Neural progenitor cell (in vitro differentiated cells): Measurements from ENCODE around the gene CPNE4. TPM values are rescaled to one million over a fixed set of nuclear protein-coding genes. Genes with fewer than 3 reads are reported as not detected.

ENCODE experiments used
- DNase-seq: peaks from one replicate; pipeline ENCODE4 v3.0.0-alpha.2; 2016; ENCODE audit warnings: low spot score
- H2AFZ ChIP-seq: fragments of 200-600 bp; sonication (generic); replicated peaks from 2 replicates; pipeline ENCODE4 v1.6.1; 2016; ENCODE audit warnings: antibody characterized with exemption
- H3F3A ChIP-seq: fragments of 200-600 bp; sonication (generic); 2 replicates; pipeline ENCODE4 v1.6.1; 2016; ENCODE audit warnings: antibody characterized with exemption, low read depth
- H3K27ac ChIP-seq: fragments of 200-600 bp; sonication (generic); 2 replicates; pipeline ENCODE4 v1.5.1; 2016; ENCODE audit warnings: mild to moderate bottlenecking
- H3K27me3 ChIP-seq: fragments of 200-600 bp; sonication (generic); 2 replicates; pipeline ENCODE4 v1.6.1; 2016; ENCODE audit warnings: mild to moderate bottlenecking, moderate library complexity
- H3K36me3 ChIP-seq: fragments of 200-600 bp; sonication (generic); 2 replicates; pipeline ENCODE4 v1.5.1; 2016
- H3K4me1 ChIP-seq: fragments of 200-600 bp; sonication (generic); 2 replicates; pipeline ENCODE4 v1.6.1; 2016; ENCODE audit warnings: mixed run types
- H3K4me2 ChIP-seq: fragments of 200-600 bp; sonication (generic); 2 replicates; pipeline ENCODE4 v1.6.1; 2016
- H3K4me3 ChIP-seq: fragments of 200-600 bp; sonication (generic); 2 replicates; pipeline ENCODE4 v1.5.1; 2016
- H3K79me2 ChIP-seq: fragments of 200-600 bp; sonication (generic); 2 replicates; pipeline ENCODE4 v1.6.1; 2016; ENCODE audit warnings: low read depth
- H3K9ac ChIP-seq: fragments of 200-600 bp; sonication (generic); 2 replicates; pipeline ENCODE4 v1.6.1; 2016
- H3K9me3 ChIP-seq: fragments of 200-600 bp; sonication (generic); 2 replicates; pipeline ENCODE4 v1.5.1; 2016; ENCODE audit warnings: low read depth
- H4K20me1 ChIP-seq: fragments of 200-600 bp; sonication (generic); 2 replicates; pipeline ENCODE4 v1.6.1; 2016; ENCODE audit warnings: low read depth
- H3K27ac Mint-ChIP-seq: 3 replicates; pipeline ENCODE4 v1.8.0; 2021; ENCODE audit warnings: mixed read lengths
- H3K27me3 Mint-ChIP-seq: 2 replicates; pipeline ENCODE4 v1.8.0; 2022; ENCODE audit warnings: low read depth, mild to moderate bottlenecking, inconsistent platforms, moderate library complexity, mixed read lengths; ENCODE audit not compliant: insufficient read depth
- H3K36me3 Mint-ChIP-seq: 3 replicates; pipeline ENCODE4 v1.8.0; 2021; ENCODE audit warnings: mixed read lengths
- H3K4me1 Mint-ChIP-seq: 3 replicates; pipeline ENCODE4 v1.8.0; 2021; ENCODE audit warnings: mixed read lengths
- H3K4me3 Mint-ChIP-seq: 3 replicates; pipeline ENCODE4 v1.8.0; 2021; ENCODE audit warnings: mild to moderate bottlenecking, moderate library complexity, mixed read lengths
- H3K9me3 Mint-ChIP-seq: 3 replicates; pipeline ENCODE4 v1.8.0; 2020; ENCODE audit warnings: mixed read lengths
- CTCF ChIP-seq: fragments of 200-600 bp; sonication (generic); IDR thresholded peaks from 2 replicates; pipeline ENCODE4 v1.5.1; 2017; ENCODE audit warnings: antibody characterized with exemption, mild to moderate bottlenecking
- EZH2 ChIP-seq: fragments of 200-600 bp; sonication (generic); IDR thresholded peaks from 2 replicates; pipeline ENCODE4 v1.6.1; 2017; ENCODE audit warnings: antibody characterized with exemption, mild to moderate bottlenecking, moderate library complexity
- EZH2phosphoT487 ChIP-seq: fragments of 200-600 bp; sonication (generic); IDR thresholded peaks from 2 replicates; pipeline ENCODE4 v1.6.1; 2017; ENCODE audit warnings: antibody characterized with exemption
- total RNA-seq: library from RNA; depleted of rRNA; stranded (reverse); fragments of >200 nt; gene quantifications from 2 replicates; pipeline ENCODE4 v1.2.3, GENCODE V29; 2015; ENCODE audit warnings: low replicate concordance

CPNE4 gene
- total RNA-seq, 1 donor from 2014 or later, result not detected

GRCh38 chr3:131847966-131848510, 186.8 kb downstream of the CPNE4 start:
- Histone ChIP-seq H3K4me3 (no peak overlapping the region), H3K79me2 (no peaks in the 10 kb centered on the region), H3K4me2 (no peak overlapping the region), H3K36me3 (no peaks in the 10 kb centered on the region), H3K4me1 (no peaks in the 10 kb centered on the region), H3K9me3 (no peaks in the 10 kb centered on the region), H2AFZ (no peak overlapping the region), H3K9ac (no peak overlapping the region), H4K20me1 (no peaks in the 10 kb centered on the region), H3F3A (no peaks in the 10 kb centered on the region), H3K27me3 (no peaks in the 10 kb centered on the region), H3K27ac (no peak overlapping the region)
- no peak overlapping the region for H3K4me3 Mint-ChIP-seq
- DNase-seq, result no peak
- H3K4me1 Mint-ChIP-seq, result no peaks in the 10 kb centered on the region
- TF ChIP-seq EZH2 (no peak), EZH2phosphoT487 (no peak), CTCF (no peak)
- no peak overlapping the region for H3K27ac Mint-ChIP-seq
- no peaks in the 10 kb centered on the region for H3K36me3 Mint-ChIP-seq
- H3K27me3 Mint-ChIP-seq, result no peaks in the 10 kb centered on the region
- H3K9me3 Mint-ChIP-seq, result no peaks in the 10 kb centered on the region

GRCh38 chr3:131846296-131846924, 188.4 kb downstream of the CPNE4 start:
- H4K20me1 ChIP-seq, result no peaks in the 10 kb centered on the region
- no peaks in the 10 kb centered on the region for H3K36me3 Mint-ChIP-seq
- no peak overlapping the region for H3K4me3 Mint-ChIP-seq
- H3K4me1 Mint-ChIP-seq, result no peaks in the 10 kb centered on the region
- TF ChIP-seq EZH2phosphoT487 (no peak), CTCF (no peak), EZH2 (no peak)
- DNase-seq, result no peak
- H2AFZ ChIP-seq, result no peak overlapping the region
- H3K36me3 ChIP-seq, result no peaks in the 10 kb centered on the region
- no peak overlapping the region for H3K27ac ChIP-seq
- no peaks in the 10 kb centered on the region for H3K9me3 Mint-ChIP-seq
- no peaks in the 10 kb centered on the region for H3K27me3 ChIP-seq
- H3K27me3 Mint-ChIP-seq, result no peaks in the 10 kb centered on the region
- no peak overlapping the region for H3K9ac ChIP-seq
- H3K4me3 ChIP-seq, result no peak overlapping the region
- H3K27ac Mint-ChIP-seq, result no peak overlapping the region
- H3K79me2 ChIP-seq, result no peaks in the 10 kb centered on the region
- no peak overlapping the region for H3K4me2 ChIP-seq
- no peaks in the 10 kb centered on the region for H3K4me1 ChIP-seq
- no peaks in the 10 kb centered on the region for H3K9me3 ChIP-seq
- no peaks in the 10 kb centered on the region for H3F3A ChIP-seq

GRCh38 chr3:131843174-131843573, 191.6 kb downstream of the CPNE4 start:
- Histone ChIP-seq H3F3A (no peaks in the 10 kb centered on the region), H3K9ac (no peak overlapping the region), H3K9me3 (no peaks in the 10 kb centered on the region), H2AFZ (no peak overlapping the region), H3K27ac (no peak overlapping the region), H3K36me3 (no peaks in the 10 kb centered on the region), H3K4me2 (no peak overlapping the region), H3K79me2 (no peaks in the 10 kb centered on the region), H3K4me1 (no peaks in the 10 kb centered on the region), H3K27me3 (no peaks in the 10 kb centered on the region), H3K4me3 (no peak overlapping the region), H4K20me1 (no peaks in the 10 kb centered on the region)
- no peaks in the 10 kb centered on the region for H3K36me3 Mint-ChIP-seq
- H3K27ac Mint-ChIP-seq, result no peak overlapping the region
- no peaks in the 10 kb centered on the region for H3K9me3 Mint-ChIP-seq
- no peak for TF ChIP-seq EZH2
- TF ChIP-seq CTCF, result no peak
- no peak for TF ChIP-seq EZH2phosphoT487
- no peaks in the 10 kb centered on the region for H3K27me3 Mint-ChIP-seq
- no peak for DNase-seq
- no peak overlapping the region for H3K4me3 Mint-ChIP-seq
- no peaks in the 10 kb centered on the region for H3K4me1 Mint-ChIP-seq
